Measurements from ENCODE around the gene ARL11.
"Not testable (repeated sequence)": the region's sequence is repeated elsewhere in the genome, so short reads cannot be mapped to it uniquely, and the experiment has no call there.

Gene ARL11

GRCh38 chr13:49604570-49604969, 23.7 kb upstream of the ARL11 start:
- TF ChIP-seq, protein P1, sequence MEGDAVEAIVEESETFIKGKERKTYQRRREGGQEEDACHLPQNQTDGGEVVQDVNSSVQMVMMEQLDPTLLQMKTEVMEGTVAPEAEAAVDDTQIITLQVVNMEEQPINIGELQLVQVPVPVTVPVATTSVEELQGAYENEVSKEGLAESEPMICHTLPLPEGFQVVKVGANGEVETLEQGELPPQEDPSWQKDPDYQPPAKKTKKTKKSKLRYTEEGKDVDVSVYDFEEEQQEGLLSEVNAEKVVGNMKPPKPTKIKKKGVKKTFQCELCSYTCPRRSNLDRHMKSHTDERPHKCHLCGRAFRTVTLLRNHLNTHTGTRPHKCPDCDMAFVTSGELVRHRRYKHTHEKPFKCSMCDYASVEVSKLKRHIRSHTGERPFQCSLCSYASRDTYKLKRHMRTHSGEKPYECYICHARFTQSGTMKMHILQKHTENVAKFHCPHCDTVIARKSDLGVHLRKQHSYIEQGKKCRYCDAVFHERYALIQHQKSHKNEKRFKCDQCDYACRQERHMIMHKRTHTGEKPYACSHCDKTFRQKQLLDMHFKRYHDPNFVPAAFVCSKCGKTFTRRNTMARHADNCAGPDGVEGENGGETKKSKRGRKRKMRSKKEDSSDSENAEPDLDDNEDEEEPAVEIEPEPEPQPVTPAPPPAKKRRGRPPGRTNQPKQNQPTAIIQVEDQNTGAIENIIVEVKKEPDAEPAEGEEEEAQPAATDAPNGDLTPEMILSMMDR (IDR thresholded peaks at IDR 0.05; ENCODE audit: low read depth, low read length, missing control alignments) = no peak
- no peak overlapping the region for H3K4me3 ChIP-seq (ENCODE audit: low read depth, low read length)
- no peak for DNase-seq (ENCODE audit: low read depth)

DNA sequence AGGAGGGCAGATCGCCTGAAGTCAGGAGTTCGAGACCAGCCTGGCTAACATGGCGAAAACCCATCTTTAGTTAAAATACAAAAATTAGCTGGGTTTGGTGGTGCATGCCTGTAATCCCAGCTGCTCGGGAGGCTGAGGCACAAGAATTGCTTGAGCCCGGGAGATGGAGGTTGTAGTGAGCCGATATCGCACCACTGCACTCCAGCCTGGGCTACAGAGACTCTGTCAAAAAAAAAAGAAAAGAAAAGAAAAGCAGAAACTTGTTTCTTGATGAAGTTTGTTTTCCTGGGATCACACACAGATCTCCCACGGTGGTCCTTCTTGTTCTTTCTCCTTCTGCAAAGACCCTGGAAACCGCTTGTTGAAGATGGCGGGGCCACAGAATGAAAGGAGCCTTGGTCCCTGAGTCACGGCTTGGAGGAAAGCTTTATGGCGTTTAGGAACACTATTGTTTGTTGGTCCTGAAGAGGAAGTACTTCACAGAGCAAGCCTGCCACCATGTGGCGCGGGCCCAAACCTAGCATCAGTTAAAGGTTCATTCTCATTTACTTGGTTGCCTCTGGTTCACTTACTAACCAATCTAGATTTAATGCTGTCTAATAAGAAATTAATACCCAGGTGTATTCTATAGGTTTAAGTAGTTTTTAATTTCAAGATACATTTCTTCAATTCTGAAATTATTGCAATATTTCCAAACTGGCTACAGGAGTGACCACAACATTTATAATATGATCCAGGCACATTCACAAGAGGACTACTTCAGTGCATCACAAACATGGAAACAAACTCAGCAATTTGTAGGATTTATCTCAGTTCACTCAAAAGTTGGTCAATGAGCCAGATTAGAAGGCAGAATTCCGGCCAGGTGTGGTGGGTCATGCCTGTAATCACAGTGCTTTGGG, 21.3 kb upstream of the ARL11 start:
- H3K4me3 ChIP-seq (ENCODE audit: low read depth, low read length) = peak overlapping the region; percentile 33
- TF ChIP-seq, protein P1 (IDR thresholded peaks at IDR 0.05; ENCODE audit: low read depth, low read length, missing control alignments) = peak; percentile 77
- peak; percentile 76 for DNase-seq (ENCODE audit: low read depth)

GRCh38 chr13:49607761-49608160, 20.5 kb upstream of the ARL11 start:
- H3K4me3 ChIP-seq (ENCODE audit: low read depth, low read length) = no peak overlapping the region
- DNase-seq (ENCODE audit: low read depth) = no peak
- TF ChIP-seq, protein P1 (IDR thresholded peaks at IDR 0.05; ENCODE audit: low read depth, low read length, missing control alignments) = no peak

DNA sequence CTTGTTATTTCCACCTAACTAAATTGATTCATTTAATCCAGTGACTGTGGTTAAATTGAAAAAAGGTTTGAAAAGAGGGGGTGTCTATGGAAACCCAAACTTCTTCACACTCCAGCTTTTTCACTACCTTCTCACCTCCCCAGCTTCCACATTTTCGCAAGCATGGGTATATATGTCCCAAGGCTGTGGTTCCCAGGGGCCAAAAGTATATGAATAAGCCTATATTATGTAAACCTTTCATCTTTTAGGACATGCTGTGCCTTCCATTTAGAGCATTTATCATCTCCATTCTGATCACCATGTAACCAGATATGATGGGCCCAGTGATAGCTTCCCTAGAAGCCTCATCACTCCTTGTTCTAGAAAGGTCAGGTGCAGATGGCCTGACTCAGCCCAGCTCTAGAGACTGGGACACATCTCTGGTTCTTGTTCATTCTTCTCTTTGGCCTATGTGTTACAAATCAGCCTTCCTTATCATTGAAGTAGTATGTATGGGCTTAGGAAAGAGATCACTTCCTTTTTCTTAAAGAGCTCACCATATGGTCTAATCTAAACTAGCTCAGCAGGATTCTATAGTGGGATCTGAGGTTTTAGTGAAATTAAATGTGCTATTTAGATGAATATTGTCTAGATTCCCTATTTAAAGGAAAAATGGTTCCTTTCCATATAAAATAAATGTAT, 19.5 kb upstream of the ARL11 start:
- TF ChIP-seq, protein P1 (IDR thresholded peaks at IDR 0.05; ENCODE audit: low read depth, low read length, missing control alignments) = no peak
- H3K4me3 ChIP-seq (ENCODE audit: low read depth, low read length) = no peak overlapping the region
- DNase-seq (ENCODE audit: low read depth) = no peak

DNA sequence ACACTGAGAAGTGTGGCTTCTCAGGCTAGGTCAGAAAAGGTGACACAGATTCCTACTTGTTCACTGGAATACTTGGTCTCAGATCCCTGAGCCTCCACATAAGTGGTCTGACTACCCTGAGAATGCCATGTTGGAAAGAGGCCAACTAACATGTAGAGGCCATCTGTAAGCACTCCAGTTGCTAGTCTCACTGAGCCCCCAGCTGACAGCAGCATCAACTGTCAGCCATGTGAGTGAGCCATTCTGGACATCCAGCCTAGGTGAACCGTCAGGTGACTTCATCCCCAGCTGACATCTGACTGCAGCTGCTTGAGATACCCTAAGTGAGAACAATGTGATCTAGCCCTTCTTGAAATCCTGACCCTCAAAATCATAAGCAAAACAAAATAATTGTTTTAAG, 18.1 kb upstream of the ARL11 start:
- no peak overlapping the region for H3K4me3 ChIP-seq (ENCODE audit: low read depth, low read length)
- DNase-seq (ENCODE audit: low read depth) = no peak
- TF ChIP-seq, protein P1 (IDR thresholded peaks at IDR 0.05; ENCODE audit: low read depth, low read length, missing control alignments) = no peak

DNA sequence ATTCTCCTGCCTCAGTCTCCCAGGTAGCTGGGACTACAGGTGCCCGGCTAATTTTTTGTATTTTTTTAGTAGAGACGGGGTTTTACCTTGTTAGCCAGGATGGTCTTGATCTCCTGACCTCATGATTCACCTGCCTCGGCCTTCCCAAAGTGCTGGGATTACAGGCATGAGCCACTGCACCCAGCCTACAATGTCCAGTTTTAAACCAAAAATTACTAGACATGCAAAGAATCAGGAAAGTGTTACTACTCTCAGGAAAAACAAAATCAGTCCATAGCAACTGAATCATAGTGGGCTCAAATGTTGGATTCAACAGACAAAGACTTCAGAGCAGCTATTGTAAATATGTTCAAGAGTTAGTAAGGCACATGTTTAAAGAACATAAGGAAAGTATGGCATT, 16.3 kb upstream of the ARL11 start:
- DNase-seq (ENCODE audit: low read depth); H3K4me3 ChIP-seq (ENCODE audit: low read depth, low read length): not testable (repeated sequence)

DNA sequence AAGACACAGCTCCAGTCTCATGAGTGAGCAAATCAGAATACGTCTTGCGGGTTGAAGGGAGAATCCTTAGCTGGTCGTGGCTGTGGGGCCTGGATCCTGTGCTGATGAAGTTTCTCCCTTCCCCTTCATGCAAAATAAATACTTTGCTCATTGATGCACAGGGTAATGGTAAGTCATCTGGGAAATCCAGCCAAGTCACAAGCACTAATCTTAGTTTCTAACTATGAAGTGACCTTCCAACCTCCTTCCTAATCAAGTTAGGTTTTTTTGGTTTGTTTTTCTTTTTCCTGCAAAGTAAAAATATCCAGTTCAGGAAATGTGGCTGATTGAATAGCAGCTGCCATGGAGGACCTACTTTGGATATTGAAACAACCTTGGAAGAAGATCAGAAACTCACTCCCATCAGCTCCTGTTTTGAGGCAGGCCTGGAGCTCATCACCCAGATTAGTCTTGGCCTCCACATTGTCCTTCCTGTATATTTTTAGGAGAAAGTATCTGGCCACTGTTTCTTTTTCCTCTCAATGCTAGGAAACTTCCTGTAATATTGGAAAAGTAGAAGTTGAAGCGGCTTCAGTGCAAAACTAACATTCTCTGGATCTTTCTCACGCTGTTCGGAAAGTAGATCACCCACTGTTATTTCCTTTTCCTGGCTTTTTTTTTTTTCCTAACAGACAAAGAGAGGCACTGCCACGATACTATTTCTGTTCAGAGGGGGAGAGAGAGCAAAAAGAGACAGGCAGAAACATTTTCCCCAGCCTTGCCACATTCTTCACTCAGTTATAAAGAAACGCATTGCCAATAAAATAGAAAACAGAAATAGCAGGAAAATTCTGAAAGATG, 12.3 kb upstream of the ARL11 start:
- no peak for DNase-seq (ENCODE audit: low read depth)
- TF ChIP-seq, protein P1 (IDR thresholded peaks at IDR 0.05; ENCODE audit: low read depth, low read length, missing control alignments) = no peak
- H3K4me3 ChIP-seq (ENCODE audit: low read depth, low read length) = no peak overlapping the region

All from GM12864 (cell line).